H1 (cell line): Measurements from ENCODE around the gene ZNF74. TPM values are rescaled to one million over a fixed set of nuclear protein-coding genes. Genes with fewer than 3 reads are reported as not detected.

Experiments
- CTCF ChIA-PET: fragments of 300-600 bp; sonication (Branson Sonifier 250); formaldehyde crosslinking; loops from one replicate; lab custom pipeline; 2021; ENCODE audit not compliant: partially characterized antibody; lab: Charles Lee
- POLR2A ChIA-PET: fragments of 300-600 bp; sonication (Branson Sonifier 250); formaldehyde crosslinking; loops from one replicate; lab custom pipeline; 2021; ENCODE audit warnings: inconsistent platforms; ENCODE audit not compliant: partially characterized antibody; lab: Charles Lee
- DNase-seq, 2 experiments: peaks; one replicate each; pipeline versions ENCODE4 v3.0.0 to v3.0.0-alpha.2; 2010 to 2022; ENCODE audit warnings: low spot score in 2 of 2, low read depth in 1 of 2, mixed read lengths in 1 of 2
- FAIRE-seq: peaks from 2 replicates; lab custom pipeline; 2011; peaks lifted over from hg19 to GRCh38; lab: Jason Lieb, UNC
- H2AFZ ChIP-seq: 2 replicates; pipeline ENCODE4 v1.8.1; 2012; ENCODE audit warnings: low read length, inconsistent platforms
- H2AK5ac ChIP-seq: 2 replicates; pipeline ENCODE4 v1.6.1; 2013; ENCODE audit warnings: low read depth, low read length
- H2BK120ac ChIP-seq: replicated peaks from 2 replicates; pipeline ENCODE3; 2013; ENCODE audit warnings: low read depth, low read length, inconsistent platforms
- H2BK12ac ChIP-seq: 2 replicates; pipeline ENCODE4 v1.6.1; 2013; ENCODE audit warnings: low read depth, low read length
- H2BK15ac ChIP-seq: 2 replicates; pipeline ENCODE4 v1.6.1; 2013; ENCODE audit warnings: low read length
- H2BK20ac ChIP-seq: 2 replicates; pipeline ENCODE4 v1.6.1; 2013; ENCODE audit warnings: low read length
- H2BK5ac ChIP-seq: 2 replicates; pipeline ENCODE4 v1.6.1; 2013; ENCODE audit warnings: low read depth, low read length
- H3K14ac ChIP-seq: 2 replicates; pipeline ENCODE4 v1.6.1; 2013; ENCODE audit warnings: inconsistent platforms; ENCODE audit not compliant: insufficient read length
- H3K18ac ChIP-seq: 2 replicates; pipeline ENCODE4 v1.6.1; 2013; ENCODE audit warnings: low read length; ENCODE audit errors: extremely low read depth
- H3K23ac ChIP-seq: 2 replicates; pipeline ENCODE4 v1.6.1; 2013; ENCODE audit warnings: inconsistent platforms; ENCODE audit not compliant: insufficient read length
- H3K23me2 ChIP-seq: 2 replicates; pipeline ENCODE4 v1.6.1; 2013; ENCODE audit warnings: low read depth, low read length
- H3K27ac ChIP-seq: 2 replicates; pipeline ENCODE4 v1.6.1; 2011; ENCODE audit warnings: low read depth, low read length, inconsistent platforms
- H3K27me3 ChIP-seq, 4 experiments: replicated peaks in 1 of 4; 1 replicate in 1 of 4; 2 replicates in 3 of 4; pipeline versions ENCODE4 v1.6.1 to v1.8.1; 2011 to 2013; ENCODE audit warnings: low read length in 3 of 4, mild to moderate bottlenecking in 3 of 4, inconsistent platforms in 2 of 4, mixed read lengths in 2 of 4, moderate library complexity in 1 of 4; ENCODE audit not compliant: control insufficient read depth in 3 of 4, insufficient read depth in 3 of 4; ENCODE audit errors: extremely low read depth in 1 of 4
- H3K36me3 ChIP-seq, 4 experiments: 2 replicates each; pipeline versions ENCODE4 v1.6.1 to v1.8.1; 2011 to 2013; ENCODE audit warnings: mild to moderate bottlenecking in 4 of 4, low read length in 3 of 4, moderate library complexity in 2 of 4, control low read depth in 1 of 4, inconsistent platforms in 1 of 4; ENCODE audit not compliant: insufficient read depth in 4 of 4, control insufficient read depth in 2 of 4
- H3K4ac ChIP-seq: replicated peaks from 2 replicates; pipeline ENCODE3; 2013; ENCODE audit warnings: low read length, low read depth, mixed read lengths, inconsistent platforms; ENCODE audit not compliant: insufficient read length
- H3K4me1 ChIP-seq, 4 experiments: replicated peaks in 1 of 4; 1 replicate in 1 of 4; 2 replicates in 3 of 4; pipeline versions ENCODE4 v1.6.1 to v1.8.1; 2011 to 2013; ENCODE audit warnings: low read length in 3 of 4, inconsistent platforms in 2 of 4, mixed read lengths in 1 of 4; ENCODE audit not compliant: insufficient read depth in 4 of 4, control insufficient read depth in 3 of 4
- H3K4me2 ChIP-seq, 2 experiments: 2 replicates each; pipeline versions ENCODE4 v1.6.1 to v1.8.1; 2011 to 2013; ENCODE audit warnings: low read depth in 2 of 2, low read length in 2 of 2, control low read depth in 1 of 2, inconsistent platforms in 1 of 2, mild to moderate bottlenecking in 1 of 2; ENCODE audit not compliant: insufficient read depth in 1 of 2
- H3K4me3 ChIP-seq, 4 experiments: fragments of 200-600, 300-600 bp in 1 of 4; sonication (generic), shearing (Covaris generic), sonication (Bioruptor Twin) in 1 of 4; 2 replicates each; pipeline versions ENCODE4 v1.5.1 to v1.8.1; 2011 to 2016; ENCODE audit warnings: low read length in 4 of 4, low read depth in 3 of 4, control low read depth in 2 of 4, inconsistent platforms in 2 of 4, mild to moderate bottlenecking in 2 of 4, mixed read lengths in 1 of 4, moderate library complexity in 1 of 4; ENCODE audit not compliant: insufficient read depth in 2 of 4; ENCODE audit errors: extremely low read depth in 1 of 4
- H3K56ac ChIP-seq: replicated peaks from 2 replicates; pipeline ENCODE3; 2013; ENCODE audit warnings: low read depth, mild to moderate bottlenecking, mixed read lengths, low read length, inconsistent platforms; ENCODE audit not compliant: insufficient read length
- H3K79me1 ChIP-seq: 2 replicates; pipeline ENCODE4 v1.6.1; 2013; ENCODE audit warnings: low read depth, low read length, control low read depth
- H3K79me2 ChIP-seq, 2 experiments: 2 replicates each; pipeline versions ENCODE4 v1.6.1 to v1.8.1; 2012 to 2013; ENCODE audit warnings: low read length in 2 of 2, mild to moderate bottlenecking in 2 of 2, inconsistent platforms in 1 of 2; ENCODE audit not compliant: insufficient read depth in 2 of 2, control insufficient read depth in 1 of 2
- H3K9ac ChIP-seq, 4 experiments: replicated peaks in 1 of 4; 1 replicate in 1 of 4; 2 replicates in 3 of 4; pipeline versions ENCODE4 v1.6.1 to v1.8.1; 2011 to 2013; ENCODE audit warnings: low read depth in 3 of 4, low read length in 3 of 4, control low read depth in 2 of 4, mild to moderate bottlenecking in 2 of 4, moderate library complexity in 2 of 4, inconsistent platforms in 1 of 4; ENCODE audit errors: extremely low read depth in 1 of 4
- H3K9me3 ChIP-seq, 2 experiments: 2 replicates each; pipeline versions ENCODE4 v1.6.1 to v1.8.1; 2012 to 2013; ENCODE audit warnings: mild to moderate bottlenecking in 2 of 2, moderate library complexity in 2 of 2, control low read depth in 1 of 2, inconsistent platforms in 1 of 2, low read depth in 1 of 2, low read length in 1 of 2, mixed read lengths in 1 of 2; ENCODE audit not compliant: insufficient read depth in 2 of 2
- H4K20me1 ChIP-seq, 2 experiments: replicated peaks in 1 of 2; 2 replicates each; pipeline versions ENCODE3 to v1.8.1; 2011 to 2013; ENCODE audit warnings: inconsistent platforms in 2 of 2, low read length in 2 of 2, mild to moderate bottlenecking in 1 of 2; ENCODE audit not compliant: insufficient read depth in 2 of 2, control insufficient read depth in 1 of 2
- H4K5ac ChIP-seq: 2 replicates; pipeline ENCODE4 v1.6.1; 2013; ENCODE audit warnings: low read length, low read depth, mixed read lengths, inconsistent platforms; ENCODE audit not compliant: insufficient read length
- H4K8ac ChIP-seq: 2 replicates; pipeline ENCODE4 v1.8.0; 2013; ENCODE audit warnings: mild to moderate bottlenecking, moderate library complexity, low read length, inconsistent platforms; ENCODE audit not compliant: insufficient read depth; ENCODE audit errors: extremely low read depth
- H4K91ac ChIP-seq: replicated peaks from 2 replicates; pipeline ENCODE3; 2013; ENCODE audit warnings: low read length, mixed read lengths, inconsistent platforms; ENCODE audit not compliant: insufficient read length
- CBX5 ChIP-seq: fragments of 300-800, 300-1000 bp; sonication (generic); IDR thresholded peaks from 2 replicates; pipeline ENCODE4 v1.7.1; 2016; ENCODE audit warnings: antibody characterized with exemption, low read length, low read depth
- CHD2 ChIP-seq: IDR thresholded peaks from 2 replicates; pipeline ENCODE4 v1.6.1; 2012; ENCODE audit warnings: low read length, improper control_type of control experiment
- CTBP2 ChIP-seq: IDR thresholded peaks from 2 replicates; pipeline ENCODE4 v1.7.0; 2011; ENCODE audit warnings: borderline replicate concordance, mild to moderate bottlenecking, moderate library complexity, mixed read lengths, low read length; ENCODE audit not compliant: insufficient read depth, insufficient read length
- FOSL1 ChIP-seq: IDR thresholded peaks from 2 replicates; pipeline ENCODE4 v1.6.1; 2011; ENCODE audit warnings: mild to moderate bottlenecking, low read depth, low read length, moderate library complexity; ENCODE audit not compliant: insufficient read depth
- WGBS, 2 experiments: shearing (Covaris generic) in 1 of 2; methylation state at CpG; one replicate each; pipeline versions ENCODE4 v1.1.6 to v1.1.7; 2013 to 2015; ENCODE audit warnings: low lambda C conversion rate in 2 of 2, mixed read lengths in 2 of 2, inconsistent platforms in 1 of 2, low coverage in 1 of 2, missing lambda C conversion rate in 1 of 2; ENCODE audit not compliant: insufficient replicate concordance in 2 of 2, insufficient coverage in 1 of 2, insufficient read length in 1 of 2; ENCODE audit errors: extremely low coverage in 1 of 2, missing lambda C conversion rate in 1 of 2; 5-methylcytosine and 5-hydroxymethylcytosine counted together
- polyA plus RNA-seq, 7 experiments: library from polyadenylated mRNA; depleted of rRNA in 3 of 7; stranded (reverse) in 5 of 7; unstranded in 2 of 7; fragments of >200 nt in 5 of 7; fragments of 200-250 nt in 2 of 7; gene quantifications; 1 replicate in 5 of 7; 2 replicates in 1 of 7; 4 replicates in 1 of 7; pipeline versions ENCODE4 v1.2.1 to v1.2.3, GENCODE V29; 2011 to 2013; ENCODE audit warnings: missing spikeins in 2 of 7, mixed read lengths in 2 of 7
- total RNA-seq: library from RNA; stranded (reverse); fragmentation: NEBNext Ultra II Directional; extraction: Animal tissue kit (Norgen Biotek cat#: 25700); gene quantifications from 2 replicates; pipeline ENCODE4 v1.2.1, GENCODE V29; 2021

ZNF74 gene
- total and polyA plus RNA-seq, 2 of the 8 experiments (the other 6 are each of a cell fraction or from before 2014, with no cell fraction given), result 29.7 to 45.7 TPM

DNA sequence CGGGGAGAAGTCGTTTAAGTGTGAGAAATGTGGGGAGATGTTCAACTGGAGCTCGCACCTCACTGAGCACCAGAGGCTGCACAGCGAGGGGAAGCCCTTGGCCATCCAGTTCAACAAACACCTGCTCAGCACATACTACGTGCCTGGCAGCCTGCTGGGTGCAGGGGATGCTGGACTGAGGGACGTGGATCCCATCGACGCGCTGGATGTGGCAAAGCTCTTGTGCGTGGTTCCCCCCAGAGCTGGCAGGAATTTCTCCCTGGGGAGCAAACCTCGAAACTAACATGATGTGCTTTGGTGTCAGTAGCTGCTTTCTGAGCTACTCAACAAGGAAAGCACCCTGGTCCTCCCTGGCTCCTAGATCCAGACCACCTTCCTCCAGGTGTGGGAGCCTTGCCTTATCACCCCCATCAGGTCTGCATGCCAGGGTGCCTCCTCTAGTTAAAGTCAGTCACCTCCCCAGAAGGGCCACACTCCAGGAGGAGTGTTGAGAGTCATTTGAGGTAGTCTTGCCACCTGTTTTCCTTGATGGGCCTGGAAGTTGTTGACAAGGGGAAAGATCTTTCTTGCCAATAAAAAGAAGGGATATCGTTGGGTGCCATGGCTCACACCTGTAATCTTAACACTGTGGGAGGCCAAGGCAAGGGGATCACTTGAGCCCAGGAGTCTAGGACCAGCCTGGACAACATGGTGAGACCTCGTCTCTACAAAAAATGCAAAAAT lies 12.9 kb downstream of the ZNF74 start:
- no peak overlapping the region for H2AK5ac ChIP-seq
- no peak overlapping the region for H3K56ac ChIP-seq
- no peak overlapping the region for H2BK12ac ChIP-seq
- no peak overlapping the region for H2BK15ac ChIP-seq
- H2BK120ac ChIP-seq, result no peak overlapping the region
- H3K9me3 ChIP-seq, result no peaks in the 10 kb centered on the region
- H2BK5ac ChIP-seq, result no peak overlapping the region; the same call in 1 of the 2 replicates
- H4K91ac ChIP-seq, result no peak overlapping the region
- H3K79me1 ChIP-seq, result no peaks in the 10 kb centered on the region; the same call in 1 of the 2 replicates
- POLR2A ChIA-PET, result interaction anchor here (1.4 kb wide), 1 partner anchor 11 kb away, joined by 4 read pairs; no protein-coding TSS in a partner anchor
- H3K9ac ChIP-seq, result no peak overlapping the region
- H3K18ac ChIP-seq, result no peak overlapping the region
- no peaks in the 10 kb centered on the region for H3K23me2 ChIP-seq
- H3K4ac ChIP-seq, result no peak overlapping the region
- H2BK20ac ChIP-seq, result no peak overlapping the region
- 89% methylated on average over 13 of the region's 13 CpGs; no CpG with 5 or more reads in 1 of the 2 experiments for WGBS, 2 experiments
- H4K20me1 ChIP-seq, result peaks cover 0 to 18% of the 10 kb centered on the region in 2 experiments
- no peak overlapping the region for H3K27ac ChIP-seq
- no peak overlapping the region for H3K23ac ChIP-seq
- DNase-seq, result no peak
- no peak overlapping the region for H2AFZ ChIP-seq
- no peaks in the 10 kb centered on the region for H3K79me2 ChIP-seq
- H3K4me3 ChIP-seq, result no peak overlapping the region
- H3K14ac ChIP-seq, result no peak overlapping the region
- H3K27me3 ChIP-seq, result no peaks in the 10 kb centered on the region
- H4K5ac ChIP-seq, result no peak overlapping the region
- FAIRE-seq, result no peak
- H3K4me2 ChIP-seq, result no peak overlapping the region
- no peaks in the 10 kb centered on the region for H3K4me1 ChIP-seq
- CTCF ChIA-PET, result interaction anchor here (0.8 to 4.8 kb wide), 9 partner anchors 11 to 177 kb away, joined by 3 to 27 read pairs (median 4); no protein-coding TSS in a partner anchor
- H4K8ac ChIP-seq, result no peak overlapping the region; the same call in 1 of the 2 replicates
- H3K36me3 ChIP-seq, result peaks cover 0 to 20% (median 10%) of the 10 kb centered on the region in 4 experiments; a peak in 5 of 8 replicates
- TF ChIP-seq CHD2, result no peak
- TF ChIP-seq FOSL1, result no peak
- no peak for TF ChIP-seq CTBP2
- no peak for TF ChIP-seq CBX5
